Measurements from ENCODE around the gene GNAO1. TPM values are rescaled to one million over a fixed set of nuclear protein-coding genes. Genes with fewer than 3 reads are reported as not detected.

The GNAO1 gene
- total RNA-seq, 1 donor from 2014 or later, result not detected

DNA sequence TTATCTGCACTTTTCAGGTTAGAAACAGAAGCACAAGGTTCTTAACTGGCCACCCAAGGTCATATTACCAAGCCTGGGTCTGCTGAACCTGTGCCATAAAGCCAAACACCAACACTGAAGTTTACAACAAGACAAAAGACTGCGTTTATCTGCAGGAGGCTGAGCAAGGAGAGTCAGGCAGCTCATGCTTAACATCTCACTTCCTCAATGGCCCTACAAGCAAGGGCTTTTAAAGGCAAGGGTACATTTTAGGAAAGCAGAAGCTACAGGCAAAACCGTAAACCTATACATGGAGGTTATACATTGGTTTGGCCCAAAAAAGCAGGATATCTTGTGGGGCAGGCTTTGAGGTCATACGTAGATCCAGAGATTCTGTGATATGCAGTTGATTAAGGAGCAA lies 91.2 kb downstream of the GNAO1 start:
- no peak for DNase-seq (ENCODE audit: extremely low read depth, low read depth, low spot score)

DNA sequence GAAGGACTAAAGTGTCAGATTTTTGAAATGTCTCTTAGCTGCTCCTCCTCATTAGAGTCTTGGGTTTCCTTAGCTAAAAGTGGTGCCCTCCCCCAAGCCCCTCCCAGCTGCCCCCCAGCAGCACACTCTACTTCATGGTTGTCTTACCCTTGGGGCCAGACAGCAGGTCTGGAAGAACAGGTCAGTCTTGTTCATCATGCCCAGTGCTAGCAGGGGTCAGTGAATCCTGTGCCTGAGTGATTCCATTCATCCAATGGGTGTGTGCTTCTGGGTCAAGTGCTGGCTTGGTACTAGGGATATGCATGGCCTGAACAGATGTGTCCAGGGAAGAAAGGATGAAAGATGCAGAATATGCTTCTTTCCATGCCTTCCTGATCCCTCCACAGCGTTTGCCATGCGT lies 93.2 kb downstream of the GNAO1 start:
- DNase-seq (ENCODE audit: extremely low read depth, low read depth, low spot score), result no peak

DNA sequence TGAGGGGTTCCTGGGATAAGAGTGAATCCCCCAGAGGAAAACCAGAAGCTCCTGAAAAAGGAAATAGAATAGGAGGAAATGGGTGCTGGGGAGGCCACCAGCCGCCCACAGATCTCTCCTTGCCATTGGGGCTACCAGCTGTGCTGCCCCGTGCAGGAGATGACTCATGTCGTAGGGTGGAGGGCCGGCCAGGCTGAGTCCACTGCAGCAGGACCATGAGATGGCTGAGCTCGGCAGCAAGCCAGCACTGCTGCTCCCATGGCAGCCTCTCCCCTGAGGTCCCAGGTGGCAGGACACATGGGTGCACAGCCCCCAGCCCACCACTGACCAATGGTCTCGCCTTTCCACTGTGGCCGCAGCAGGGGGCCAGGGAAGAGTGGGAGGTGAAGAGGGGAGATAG lies 95.5 kb downstream of the GNAO1 start:
- DNase-seq (ENCODE audit: extremely low read depth, low read depth, low spot score), result no peak

DNA sequence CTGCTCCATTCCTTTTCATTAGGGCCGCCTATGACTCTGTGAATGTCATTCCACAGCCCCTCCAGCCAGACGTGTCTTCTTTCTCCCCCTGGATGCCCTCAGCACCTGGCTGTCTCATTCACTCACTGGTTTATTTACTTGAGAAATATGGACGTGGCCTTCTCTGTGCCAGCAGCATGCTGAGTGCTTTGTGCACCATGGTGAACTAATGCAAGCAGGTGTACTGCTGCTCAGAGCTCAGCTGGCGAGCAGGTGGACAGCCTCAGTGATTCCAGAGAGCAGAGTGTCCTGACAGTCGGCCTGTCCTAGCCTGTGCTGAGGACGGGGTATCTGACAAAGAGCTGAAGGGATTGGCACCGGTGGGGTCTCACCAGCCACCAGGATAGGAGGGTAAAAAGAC lies 96.7 kb downstream of the GNAO1 start:
- DNase-seq (ENCODE audit: extremely low read depth, low read depth, low spot score), result no peak

DNA sequence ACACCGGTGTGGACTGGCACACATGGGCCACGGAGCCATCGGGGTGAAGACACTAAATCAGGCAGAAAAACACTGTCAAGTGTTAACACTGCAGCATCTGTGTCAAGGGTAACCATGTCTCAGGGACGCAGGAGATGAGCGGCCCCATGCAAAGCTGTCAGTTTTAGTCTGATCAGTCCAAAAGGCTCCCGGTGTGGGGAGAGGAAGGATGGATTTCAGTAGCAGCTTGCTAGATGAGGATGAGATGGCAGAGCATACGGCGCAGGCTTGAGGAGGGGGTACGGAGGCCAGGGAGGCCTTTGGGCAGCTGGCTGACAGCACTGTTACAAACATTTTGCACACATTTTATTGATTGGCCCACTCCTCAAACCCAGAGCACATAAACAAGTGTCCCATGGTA lies 98.1 kb downstream of the GNAO1 start:
- no peak for DNase-seq (ENCODE audit: extremely low read depth, low read depth, low spot score)

DNA sequence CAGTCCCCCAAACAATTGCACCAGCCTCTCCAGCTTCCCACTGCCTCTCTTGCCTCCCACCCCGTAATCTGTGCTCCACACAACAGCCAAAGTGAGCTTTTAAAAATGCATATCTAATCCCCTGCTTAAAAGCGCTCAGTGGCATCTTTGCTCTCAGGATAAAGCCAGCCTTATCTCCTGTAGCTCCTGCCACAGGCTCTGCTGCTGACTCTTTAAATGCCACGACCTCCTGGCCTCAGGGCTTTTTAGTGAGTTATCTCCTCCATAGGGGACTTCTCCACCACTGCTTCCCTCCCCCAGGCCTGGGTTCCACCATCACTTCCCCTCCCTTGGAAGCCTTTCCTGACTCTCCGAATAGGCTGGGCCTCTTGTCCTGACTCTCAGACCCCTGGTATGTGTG lies 98.6 kb downstream of the GNAO1 start:
- DNase-seq (ENCODE audit: extremely low read depth, low read depth, low spot score), result no peak

DNA sequence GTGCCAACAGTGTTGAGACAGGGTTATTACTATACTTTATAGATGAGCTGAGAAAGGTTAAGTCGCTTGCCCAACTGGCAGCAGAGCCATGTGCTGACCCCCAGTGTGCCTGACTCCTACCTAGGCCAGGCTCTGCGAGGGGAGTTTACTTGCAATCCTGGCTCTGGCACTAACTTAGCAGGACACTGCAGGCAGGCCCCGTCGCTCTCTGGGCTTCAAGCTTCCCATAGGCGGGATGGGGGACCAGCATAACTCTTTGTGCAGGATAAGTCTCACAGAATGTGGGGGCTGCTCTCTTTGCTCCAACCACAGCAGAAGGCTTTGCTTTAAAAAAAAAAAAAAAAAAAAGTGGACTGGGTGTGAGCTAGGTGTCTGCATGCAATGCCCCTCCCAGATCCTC lies 102.7 kb downstream of the GNAO1 start:
- DNase-seq (ENCODE audit: extremely low read depth, low read depth, low spot score), result no peak

DNA sequence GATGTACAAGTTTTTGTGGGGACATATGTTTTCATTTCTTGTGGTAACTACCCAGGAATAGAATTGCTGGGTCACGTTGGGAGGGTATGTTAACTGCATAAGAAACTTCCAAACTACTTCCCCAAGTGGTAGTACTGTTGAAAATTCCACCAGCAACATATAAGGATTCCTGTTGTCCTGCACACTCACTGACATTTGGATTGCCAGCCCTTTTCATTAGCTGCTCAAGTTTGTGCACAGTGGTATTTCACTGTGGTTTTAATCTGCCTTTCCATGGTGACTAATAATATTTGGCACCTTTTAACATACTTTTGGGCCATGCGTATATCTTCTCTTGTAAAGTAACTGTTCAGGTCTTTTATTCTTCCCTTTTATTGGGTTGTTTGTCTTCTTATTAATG lies 103.3 kb downstream of the GNAO1 start:
- no peak for DNase-seq (ENCODE audit: extremely low read depth, low read depth, low spot score)

DNA sequence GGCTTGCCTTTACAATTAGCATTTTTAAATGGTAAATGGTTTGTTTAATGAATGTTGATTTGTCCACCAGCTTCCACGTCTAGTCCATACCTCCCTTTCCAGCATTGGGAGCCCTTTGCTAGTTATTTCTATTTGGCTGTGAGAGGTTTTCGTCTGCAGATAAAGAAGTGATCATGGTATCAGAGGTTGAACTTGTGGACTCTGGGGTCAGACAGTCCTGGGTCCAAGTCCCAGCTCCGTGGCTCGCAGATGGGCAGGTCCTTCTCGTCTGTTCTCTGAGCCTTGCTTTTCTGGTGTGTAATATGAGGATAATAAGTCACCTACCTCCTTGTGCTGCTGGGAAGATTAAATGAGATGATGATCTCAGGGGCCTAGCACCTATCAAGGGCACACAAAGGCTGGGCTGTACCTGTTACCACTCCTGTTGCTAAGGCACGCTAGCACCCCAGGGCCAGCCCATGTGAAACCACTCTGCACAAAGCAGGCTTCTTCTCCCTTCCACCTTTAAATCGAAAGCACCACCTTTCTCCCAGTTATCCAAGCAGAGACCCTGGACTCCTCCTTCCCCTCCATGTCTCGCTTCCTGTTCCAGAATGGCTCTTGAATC lies 103.9 kb downstream of the GNAO1 start:
- no peak for DNase-seq (ENCODE audit: extremely low read depth, low read depth, low spot score)

DNA sequence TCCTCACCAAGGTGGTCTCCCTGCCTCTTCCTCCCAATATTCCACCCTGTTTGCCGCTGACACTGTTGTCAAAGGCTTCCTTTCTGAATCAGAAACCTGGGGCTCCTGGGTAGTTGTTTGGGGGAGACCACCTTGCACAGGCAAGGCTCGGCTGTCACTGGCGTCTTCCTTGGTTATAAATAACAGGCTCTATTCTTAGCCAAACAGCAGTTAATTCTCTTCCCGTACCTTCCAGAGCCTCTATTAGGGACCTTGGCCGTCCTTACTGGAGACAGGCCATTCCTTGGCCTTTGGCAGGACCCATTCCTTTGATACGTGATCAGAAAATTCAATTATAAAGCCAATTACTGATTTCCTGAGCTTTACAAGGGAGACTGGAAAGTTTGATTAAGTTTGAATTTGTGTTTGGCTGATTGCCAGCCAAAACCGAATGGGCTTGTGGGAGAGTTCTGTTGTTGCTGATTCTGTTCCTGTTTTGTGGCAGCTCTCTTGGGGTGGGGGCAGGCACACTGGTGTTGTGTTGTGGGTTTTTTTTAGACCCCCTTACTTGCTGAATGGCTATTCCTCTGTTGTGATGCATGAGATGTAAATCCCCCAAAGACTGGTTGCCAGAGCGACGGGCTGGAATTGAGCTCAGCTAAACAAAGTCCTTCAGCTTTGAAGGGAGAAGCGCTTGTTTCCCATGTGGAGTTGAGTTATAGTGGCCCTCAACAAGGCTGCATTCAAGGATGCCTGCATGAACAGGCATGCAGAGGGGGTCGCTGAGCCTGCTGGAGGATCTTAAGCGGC lies 104.6 kb downstream of the GNAO1 start:
- no peak for DNase-seq (ENCODE audit: extremely low read depth, low read depth, low spot score)

DNA sequence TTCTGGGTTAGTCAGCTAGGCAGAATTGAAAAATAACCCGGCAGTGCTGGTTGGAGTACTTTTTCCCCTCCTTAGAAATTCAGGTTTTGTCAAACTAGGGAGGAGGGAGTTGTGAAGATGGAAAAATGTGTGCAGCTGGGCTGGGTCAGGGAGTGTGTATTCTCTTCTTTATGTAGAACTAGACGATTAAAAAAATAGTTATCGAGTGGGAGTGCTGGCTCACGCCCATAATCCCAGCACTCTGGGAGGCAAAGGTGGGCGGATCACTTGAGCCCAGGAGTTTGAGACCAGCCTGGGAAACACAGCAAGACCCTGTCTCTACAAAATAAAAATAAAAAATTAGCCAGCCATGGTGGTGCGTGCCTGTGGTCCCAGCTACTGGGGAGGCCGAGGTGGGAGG lies 106.4 kb downstream of the GNAO1 start:
- DNase-seq (ENCODE audit: extremely low read depth, low read depth, low spot score), result no peak

DNA sequence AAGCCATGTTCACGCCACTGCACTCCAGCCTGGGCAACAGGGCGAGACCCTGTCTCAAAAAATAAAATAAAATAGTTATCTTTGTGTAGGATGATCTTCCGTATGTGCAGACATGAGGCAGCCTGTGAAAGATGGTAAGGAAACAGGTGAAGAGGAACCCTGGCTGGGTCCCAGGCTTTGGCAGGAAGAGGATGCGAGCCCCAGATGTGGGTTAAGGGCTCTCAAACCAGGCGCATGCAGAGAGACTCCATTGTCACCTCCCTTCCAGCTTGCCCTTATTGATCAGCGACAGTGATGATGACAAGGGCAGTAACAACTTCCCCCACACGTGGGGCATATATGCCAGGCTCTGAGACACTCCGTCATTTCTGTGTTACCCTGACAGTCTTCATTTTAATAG lies 106.8 kb downstream of the GNAO1 start:
- DNase-seq (ENCODE audit: extremely low read depth, low read depth, low spot score), result no peak

DNA sequence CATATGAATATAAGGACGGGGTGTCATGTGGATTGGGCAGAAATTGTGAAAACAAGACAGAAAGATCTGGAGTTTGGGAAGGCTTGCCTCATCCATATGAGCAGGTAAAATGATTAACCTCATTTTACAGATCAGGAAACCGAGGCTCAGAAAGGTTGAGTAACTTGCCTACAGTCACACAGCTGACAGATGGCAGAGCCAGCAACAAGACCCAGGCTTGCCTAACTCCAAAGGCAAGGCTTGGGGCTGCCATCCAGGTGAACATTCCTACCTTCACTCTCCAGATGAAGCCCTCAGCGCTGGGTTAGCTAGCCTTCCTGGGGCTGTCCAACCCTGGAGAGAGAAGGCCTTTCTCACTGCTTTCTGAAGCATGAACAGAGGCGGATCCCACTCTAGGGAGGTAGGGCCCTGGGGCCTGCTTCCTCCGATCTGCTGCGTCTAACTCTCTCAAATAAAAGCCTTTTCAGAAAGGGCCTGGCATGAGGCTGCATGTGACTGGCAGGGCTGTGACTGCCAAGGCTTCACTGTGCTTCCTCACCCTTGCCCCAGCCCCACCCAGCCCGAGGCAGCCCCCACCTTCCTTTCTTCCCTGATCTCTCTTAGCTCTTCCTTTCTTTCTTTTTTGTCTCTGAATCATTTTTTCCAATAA lies 107.8 kb downstream of the GNAO1 start:
- DNase-seq (ENCODE audit: extremely low read depth, low read depth, low spot score), result no peak

DNA sequence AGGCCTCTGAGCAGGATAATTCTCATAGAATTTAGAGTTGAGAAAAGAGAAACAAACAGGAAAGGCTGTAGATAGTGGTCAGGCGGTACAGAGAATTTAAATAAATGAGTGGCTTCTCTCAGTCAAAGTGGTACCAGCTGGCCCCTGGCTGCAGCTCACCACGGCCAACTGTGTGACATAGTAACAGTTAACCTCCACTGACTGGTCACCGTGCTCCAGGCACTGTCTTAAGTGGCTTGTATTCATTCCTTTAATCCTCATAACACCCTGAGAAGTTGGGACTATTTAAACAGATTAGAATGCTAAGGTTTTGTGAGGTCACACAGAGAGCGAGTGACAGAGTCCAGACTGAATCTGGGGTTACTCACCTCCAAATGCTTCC lies 108.9 kb downstream of the GNAO1 start:
- DNase-seq (ENCODE audit: extremely low read depth, low read depth, low spot score), result no peak

DNA sequence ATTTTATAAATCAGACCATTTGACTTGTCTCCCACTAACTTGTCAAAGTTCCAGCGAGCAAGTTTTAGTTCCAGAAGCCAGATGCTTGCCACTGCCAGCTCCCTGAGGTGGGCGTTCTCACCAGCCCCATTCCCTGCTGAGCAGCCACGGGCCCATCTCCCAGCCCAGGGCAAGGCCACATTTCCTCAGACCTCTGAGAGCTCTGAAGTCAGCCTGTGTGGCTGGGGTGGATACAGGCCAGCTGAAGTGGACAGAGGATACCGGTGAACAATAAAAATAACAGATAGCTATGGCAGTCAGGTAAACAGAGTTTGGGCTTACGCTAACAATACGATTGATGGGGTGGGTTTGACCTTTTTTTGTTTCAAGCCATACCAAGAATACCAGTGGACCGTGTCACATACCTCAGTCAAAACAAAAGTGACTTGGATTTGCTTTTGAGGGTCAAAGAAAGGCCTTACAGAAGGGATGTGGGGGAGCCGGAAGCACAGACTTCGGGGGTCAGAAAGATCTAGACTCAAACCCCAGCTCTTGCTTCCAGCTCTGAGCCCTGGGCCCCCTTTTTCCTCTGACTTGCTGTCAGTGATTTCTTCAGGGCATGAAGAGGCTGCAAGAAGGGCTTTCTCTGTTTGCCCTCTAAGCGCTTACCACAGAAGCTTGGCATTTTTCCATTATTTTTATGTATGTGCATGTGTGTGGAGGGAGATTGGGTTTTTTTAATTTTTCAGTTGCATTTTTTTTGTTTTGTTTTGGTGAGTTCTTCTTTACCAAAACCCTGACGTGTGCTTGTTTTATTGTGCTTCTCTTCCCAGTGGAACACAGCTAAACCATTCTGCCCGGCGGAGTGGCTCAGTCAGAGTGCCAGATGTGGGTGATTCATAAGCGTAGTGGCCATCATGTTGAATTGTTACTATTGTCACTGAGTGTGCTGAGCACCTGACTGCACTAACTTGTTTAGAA lies 109.9 kb downstream of the GNAO1 start:
- DNase-seq (ENCODE audit: extremely low read depth, low read depth, low spot score), result no peak

DNA sequence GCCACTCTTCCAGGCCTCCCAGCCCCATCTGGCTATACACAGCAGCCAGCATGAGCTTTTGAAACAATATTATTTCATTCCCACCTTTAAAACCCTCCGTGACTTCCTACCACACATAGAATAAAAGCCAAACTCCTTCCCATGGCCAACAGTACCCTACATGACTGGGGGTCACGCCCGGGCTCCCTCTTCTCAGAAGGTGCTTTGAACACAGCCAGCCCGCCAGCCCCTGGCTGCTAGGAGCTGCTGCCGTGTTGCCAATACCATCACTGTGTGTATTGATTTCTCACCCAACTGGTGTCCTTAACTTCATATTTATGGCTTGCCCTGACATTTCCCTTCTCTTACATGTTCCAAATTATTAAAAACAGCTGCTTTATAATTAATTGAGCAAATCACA lies 111.2 kb downstream of the GNAO1 start:
- no peak for DNase-seq (ENCODE audit: extremely low read depth, low read depth, low spot score)

DNA sequence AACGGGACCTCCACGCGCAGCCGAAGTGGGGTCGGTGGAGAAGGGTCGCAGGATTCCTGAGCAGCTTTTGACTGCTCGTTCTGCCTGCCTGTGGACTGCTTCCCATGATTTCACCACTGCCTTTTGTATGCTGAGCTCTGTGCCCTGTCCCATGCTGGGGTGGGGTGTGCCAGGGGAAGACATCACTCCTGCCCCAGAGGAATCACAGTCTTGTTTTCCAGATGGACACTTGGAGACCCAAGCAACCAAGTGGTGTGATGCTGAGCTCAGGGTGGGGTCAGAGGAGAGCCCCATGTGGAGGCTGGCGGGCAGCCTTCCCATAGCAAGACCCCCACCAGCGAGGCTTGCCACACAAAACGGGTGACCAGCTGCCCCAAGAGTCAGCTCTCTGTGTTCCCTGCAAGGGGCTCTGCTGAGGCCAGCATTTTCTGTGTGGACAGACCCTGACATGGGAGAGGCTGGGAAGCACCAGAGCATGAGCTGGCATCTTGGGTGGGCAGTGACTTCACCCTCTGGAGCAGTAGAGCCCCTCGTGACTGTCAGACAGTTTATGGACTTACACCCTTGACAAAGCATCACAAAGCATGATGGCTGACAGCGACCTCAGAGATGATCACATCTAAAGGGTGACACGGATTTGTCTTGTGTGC lies 111.9 kb downstream of the GNAO1 start:
- DNase-seq (ENCODE audit: extremely low read depth, low read depth, low spot score), result no peak

DNA sequence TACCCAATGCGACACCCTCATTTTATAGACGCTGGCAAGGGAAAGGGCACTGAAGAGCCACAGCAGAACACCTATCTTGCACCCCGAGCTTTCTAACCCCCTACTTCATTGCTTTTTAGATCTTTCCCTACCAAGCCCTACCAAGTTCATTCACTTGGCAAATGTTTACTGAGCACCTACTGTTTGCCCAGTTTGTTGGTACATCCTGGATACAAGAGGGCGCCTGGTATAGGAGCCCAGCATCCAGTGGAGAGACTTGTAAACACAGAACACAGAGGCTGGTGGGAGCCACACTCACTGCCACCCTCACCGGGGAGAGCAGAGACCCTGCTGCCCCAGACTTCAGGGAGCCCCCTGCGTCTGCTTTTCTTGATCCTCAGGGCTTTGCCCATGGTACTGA lies 112.6 kb downstream of the GNAO1 start:
- no peak for DNase-seq (ENCODE audit: extremely low read depth, low read depth, low spot score)

DNA sequence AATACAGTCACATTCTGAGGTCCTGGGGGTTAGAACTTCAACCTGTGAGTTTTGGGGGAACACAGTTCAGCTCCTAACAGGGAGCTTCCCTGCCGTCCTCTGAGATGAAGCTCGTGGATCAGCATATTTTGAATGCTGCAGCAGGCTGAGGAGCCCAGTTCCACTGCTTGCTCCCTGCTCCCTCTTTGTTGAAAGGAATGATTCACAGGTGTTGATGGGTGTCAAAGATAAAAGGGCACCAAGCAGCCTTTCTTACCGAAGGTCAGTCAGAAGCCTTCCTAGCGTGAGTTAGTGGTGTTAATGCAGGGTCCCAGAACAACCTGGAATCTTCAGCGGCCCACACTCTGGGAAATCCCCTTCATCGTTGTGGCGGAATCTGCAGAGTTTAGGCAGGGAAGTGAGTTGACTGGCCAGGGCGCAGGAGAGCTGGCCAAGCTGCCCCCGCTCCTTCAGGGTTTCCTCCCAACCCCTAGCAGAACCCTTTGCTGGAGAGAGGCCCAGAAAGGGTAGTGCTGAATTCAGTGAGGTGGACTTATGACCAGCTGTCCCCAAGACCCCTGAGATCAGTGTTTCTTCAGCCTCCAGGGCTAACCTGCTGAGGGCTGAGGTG lies 114.8 kb downstream of the GNAO1 start:
- no peak for DNase-seq (ENCODE audit: extremely low read depth, low read depth, low spot score)

All from glomerular endothelial cell (primary cell).